HFF-Myc (cell line): Measurements from ENCODE around the gene LIPC.

Experiments
- DNase-seq: peaks from one replicate; pipeline ENCODE4 v3.0.0-alpha.2; 2011; ENCODE audit warnings: low read depth; ENCODE audit errors: extremely low read depth
- H3K4me3 ChIP-seq: replicated peaks from 2 replicates; pipeline ENCODE4 v1.5.1; 2011; ENCODE audit warnings: low read depth, mild to moderate bottlenecking, control low read depth, low read length
- TF ChIP-seq, protein P1 (sequence below): IDR thresholded peaks from 2 replicates; pipeline ENCODE4 v1.5.1; 2012; ENCODE audit warnings: mild to moderate bottlenecking, low read depth, low read length, control low read depth; ENCODE audit errors: missing control alignments

Gene LIPC

DNA sequence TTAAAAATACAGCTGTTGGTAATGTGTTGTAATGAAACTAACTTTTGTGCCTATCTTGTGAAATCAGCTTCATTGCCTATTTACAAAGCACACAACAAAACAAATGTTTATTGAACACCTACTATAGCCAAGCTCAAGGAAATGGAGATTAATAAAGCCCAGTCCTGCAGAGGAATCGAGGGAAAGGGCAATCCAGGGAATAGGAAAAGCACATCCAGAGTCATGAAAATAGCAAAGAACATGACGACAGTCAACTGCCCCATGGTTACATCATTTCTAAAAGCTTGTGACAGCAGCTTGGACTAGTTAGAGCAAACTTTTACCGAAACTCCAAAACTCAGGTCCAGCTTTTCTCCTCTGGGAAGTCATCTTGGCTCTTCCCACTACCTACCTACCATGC, 157.3 kb downstream of the LIPC start:
- DNase-seq = no peak
- TF ChIP-seq, protein P1, sequence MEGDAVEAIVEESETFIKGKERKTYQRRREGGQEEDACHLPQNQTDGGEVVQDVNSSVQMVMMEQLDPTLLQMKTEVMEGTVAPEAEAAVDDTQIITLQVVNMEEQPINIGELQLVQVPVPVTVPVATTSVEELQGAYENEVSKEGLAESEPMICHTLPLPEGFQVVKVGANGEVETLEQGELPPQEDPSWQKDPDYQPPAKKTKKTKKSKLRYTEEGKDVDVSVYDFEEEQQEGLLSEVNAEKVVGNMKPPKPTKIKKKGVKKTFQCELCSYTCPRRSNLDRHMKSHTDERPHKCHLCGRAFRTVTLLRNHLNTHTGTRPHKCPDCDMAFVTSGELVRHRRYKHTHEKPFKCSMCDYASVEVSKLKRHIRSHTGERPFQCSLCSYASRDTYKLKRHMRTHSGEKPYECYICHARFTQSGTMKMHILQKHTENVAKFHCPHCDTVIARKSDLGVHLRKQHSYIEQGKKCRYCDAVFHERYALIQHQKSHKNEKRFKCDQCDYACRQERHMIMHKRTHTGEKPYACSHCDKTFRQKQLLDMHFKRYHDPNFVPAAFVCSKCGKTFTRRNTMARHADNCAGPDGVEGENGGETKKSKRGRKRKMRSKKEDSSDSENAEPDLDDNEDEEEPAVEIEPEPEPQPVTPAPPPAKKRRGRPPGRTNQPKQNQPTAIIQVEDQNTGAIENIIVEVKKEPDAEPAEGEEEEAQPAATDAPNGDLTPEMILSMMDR = no peak
- H3K4me3 ChIP-seq = no peak overlapping the region

DNA sequence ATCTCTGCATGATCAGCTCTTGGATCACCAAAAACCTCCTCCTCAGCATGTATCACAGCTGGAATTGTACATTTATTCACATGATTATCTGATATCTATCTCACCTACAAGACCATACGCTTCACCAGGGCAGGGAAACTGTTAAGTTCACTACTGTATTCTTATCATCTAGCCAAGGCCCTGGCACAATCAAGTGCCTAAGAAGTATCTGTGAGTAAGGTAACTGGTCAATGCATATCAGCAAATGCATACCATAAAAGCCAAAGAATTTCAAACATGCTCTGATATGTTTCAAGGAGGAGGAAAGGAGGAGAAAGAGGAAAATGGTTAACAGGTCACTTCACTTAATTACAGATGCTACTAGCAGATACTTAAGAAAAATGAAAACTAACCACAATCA, 158.4 kb downstream of the LIPC start:
- no peak overlapping the region for H3K4me3 ChIP-seq
- TF ChIP-seq, protein P1 = no peak
- no peak for DNase-seq

DNA sequence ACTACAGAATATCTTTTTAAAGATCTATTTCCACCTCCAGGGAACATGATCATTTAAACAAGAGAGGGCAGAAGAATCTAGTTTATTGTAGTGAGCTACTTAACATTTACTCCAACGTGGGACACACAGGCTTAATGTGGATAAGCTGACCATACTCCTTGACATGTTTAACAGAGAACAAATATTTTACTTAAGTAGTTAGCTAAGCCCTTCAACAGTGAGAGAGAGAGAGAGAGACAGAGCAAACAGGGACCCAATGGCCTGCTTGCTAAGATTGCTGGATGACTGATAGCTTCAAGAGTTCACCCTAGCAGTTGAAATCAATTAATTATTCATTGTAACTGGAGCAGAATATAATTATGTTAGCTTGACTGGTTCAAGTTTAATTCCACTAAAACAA, 159.1 kb downstream of the LIPC start:
- DNase-seq = no peak
- H3K4me3 ChIP-seq = no peak overlapping the region
- TF ChIP-seq, protein P1 = no peak

DNA sequence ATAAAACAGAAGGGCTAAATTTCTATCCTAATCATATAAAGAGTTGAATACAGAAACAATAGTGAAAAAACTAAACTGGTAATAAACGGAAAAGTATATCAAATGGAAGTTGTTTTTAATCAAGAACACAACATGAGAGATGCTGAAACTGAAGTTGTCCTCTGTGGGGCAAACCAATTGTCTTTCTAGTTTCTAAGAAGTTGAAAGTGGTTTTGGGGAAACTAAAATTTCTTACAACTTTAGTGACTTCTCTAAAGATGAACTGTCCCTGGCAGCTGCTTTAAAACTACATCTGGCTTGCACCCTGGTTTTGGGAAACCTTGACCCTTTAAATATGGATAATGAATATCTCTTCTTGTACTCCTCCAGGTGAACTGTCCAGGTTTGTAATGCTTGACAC, 162.1 kb downstream of the LIPC start:
- TF ChIP-seq, protein P1 = no peak
- no peak for DNase-seq
- no peak overlapping the region for H3K4me3 ChIP-seq

DNA sequence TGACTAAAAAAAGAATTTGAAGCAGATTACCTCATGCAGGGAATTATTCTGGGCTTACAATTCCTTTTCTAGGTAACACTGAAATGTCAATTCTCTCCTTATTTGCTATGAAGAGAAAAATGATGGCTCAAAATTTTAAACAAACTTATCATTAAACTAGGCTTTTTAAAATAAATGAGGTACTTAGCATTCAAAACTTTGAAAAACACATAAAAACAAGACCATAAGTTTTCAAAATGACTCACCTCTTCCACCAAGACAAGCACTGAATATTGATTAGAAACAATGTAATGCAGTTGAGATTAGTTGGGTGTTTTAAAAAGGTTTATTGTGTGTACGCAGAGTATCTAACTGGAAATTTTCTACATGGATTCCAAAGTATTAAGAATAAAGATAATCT, 163.1 kb downstream of the LIPC start:
- DNase-seq = no peak
- H3K4me3 ChIP-seq = no peak overlapping the region
- TF ChIP-seq, protein P1 = no peak

DNA sequence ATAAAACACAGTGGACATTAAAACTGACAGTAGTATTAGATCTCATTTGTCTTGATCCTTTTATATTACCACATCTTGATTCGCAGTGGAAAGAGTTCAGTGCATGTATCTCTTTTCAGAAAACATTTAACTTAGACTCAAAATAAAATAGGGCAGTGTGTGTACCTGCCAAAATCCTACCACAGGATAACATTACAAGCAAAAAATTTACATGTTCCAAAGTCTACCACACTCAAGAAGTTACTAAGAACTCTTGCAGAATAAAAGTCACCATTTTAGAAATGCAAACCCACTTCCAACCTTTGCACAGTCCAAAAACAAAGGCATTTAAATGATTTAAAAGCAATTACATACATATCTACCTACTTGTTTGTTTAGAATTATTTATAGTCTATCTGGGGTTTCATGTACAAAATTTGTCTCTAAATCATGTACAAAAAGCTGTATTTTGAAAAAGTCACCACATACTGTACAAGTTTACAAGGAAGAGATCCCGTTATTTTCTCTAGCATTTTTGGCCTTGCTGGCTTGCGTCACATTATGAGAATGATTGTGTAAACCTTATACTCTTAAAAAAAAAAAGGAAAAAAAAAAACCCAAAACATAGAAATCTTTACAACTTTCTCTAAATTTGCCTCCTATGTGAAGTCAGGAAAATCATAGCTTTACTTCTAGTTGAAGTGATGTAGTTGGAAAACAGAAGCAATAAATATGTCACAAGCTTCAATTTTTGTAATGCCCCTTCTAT, 163.9 kb downstream of the LIPC start:
- TF ChIP-seq, protein P1 = no peak
- H3K4me3 ChIP-seq = no peak overlapping the region
- DNase-seq = no peak
